GM12891 (cell line): ENCODE data around the gene CREB5.

Experiments
- DNase-seq: peaks from one replicate; pipeline ENCODE4 v3.0.0; 2011; ENCODE audit warnings: low spot score; ENCODE audit not compliant: insufficient read length
- FAIRE-seq: peaks from 2 replicates; lab custom pipeline; 2011; peaks lifted over from hg19 to GRCh38; lab: Jason Lieb, UNC
- PAX5 ChIP-seq: IDR thresholded peaks from 2 replicates; pipeline ENCODE4 v1.6.1; 2011; ENCODE audit warnings: low read length, moderate library complexity, mild to moderate bottlenecking; ENCODE audit not compliant: insufficient read depth, severe bottlenecking
- POLR2A ChIP-seq: IDR thresholded peaks from 2 replicates; pipeline ENCODE4 v1.6.1; 2011; ENCODE audit warnings: low read depth, low read length, control low read depth
- POLR2AphosphoS5 ChIP-seq: IDR thresholded peaks from 2 replicates; pipeline ENCODE4 v1.6.1; 2011; ENCODE audit warnings: low read depth, low read length, control low read depth
- POU2F2 ChIP-seq: IDR thresholded peaks from 2 replicates; pipeline ENCODE4 v1.6.1; 2011; ENCODE audit warnings: low read depth, mild to moderate bottlenecking, control low read depth, low read length, moderate library complexity
- SPI1 ChIP-seq: IDR thresholded peaks from 2 replicates; pipeline ENCODE4 v1.6.1; 2011; ENCODE audit warnings: low read depth, low read length, control low read depth
- TAF1 ChIP-seq: IDR thresholded peaks from 2 replicates; pipeline ENCODE4 v1.6.1; 2011; ENCODE audit warnings: low read depth, low read length, control low read depth

CREB5 gene

GRCh38 chr7:28668085-28668484, 255.8 kb downstream of the CREB5 start:
- FAIRE-seq = no peak
- no peak for DNase-seq
- TF ChIP-seq POLR2A = no peak
- TF ChIP-seq SPI1 = no peak
- no peak for TF ChIP-seq PAX5
- TF ChIP-seq POU2F2 = no peak
- TF ChIP-seq TAF1 = no peak
- no peak for TF ChIP-seq POLR2AphosphoS5

GRCh38 chr7:28669330-28669729, 257.0 kb downstream of the CREB5 start:
- no peak for FAIRE-seq
- TF ChIP-seq TAF1 (no peak), POLR2AphosphoS5 (no peak), SPI1 (no peak), POLR2A (no peak), PAX5 (no peak), POU2F2 (no peak)
- no peak for DNase-seq

DNA sequence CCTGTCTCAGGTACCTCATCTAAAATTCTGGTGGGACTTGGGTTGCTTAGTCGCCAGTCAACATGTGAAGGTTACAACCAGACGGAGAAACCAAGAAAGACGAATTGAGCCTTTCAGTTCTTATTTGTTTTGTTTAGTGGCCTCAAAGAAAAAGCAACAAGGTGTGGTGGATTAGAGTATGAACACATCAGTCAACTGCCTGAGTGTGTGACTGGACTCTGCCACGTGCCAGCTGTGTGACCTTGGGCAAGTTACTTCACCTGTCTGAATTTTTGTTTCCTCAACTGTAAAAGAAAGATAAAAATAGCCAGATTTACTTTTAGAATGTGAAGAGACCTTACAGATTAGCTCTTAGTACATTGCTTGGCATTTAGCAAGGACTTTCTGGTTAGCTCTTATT, 259.2 kb downstream of the CREB5 start:
- TF ChIP-seq PAX5 = no peak
- no peak for TF ChIP-seq SPI1
- no peak for TF ChIP-seq POLR2A
- no peak for TF ChIP-seq TAF1
- TF ChIP-seq POU2F2 = no peak
- no peak for TF ChIP-seq POLR2AphosphoS5
- no peak for DNase-seq
- no peak for FAIRE-seq

DNA sequence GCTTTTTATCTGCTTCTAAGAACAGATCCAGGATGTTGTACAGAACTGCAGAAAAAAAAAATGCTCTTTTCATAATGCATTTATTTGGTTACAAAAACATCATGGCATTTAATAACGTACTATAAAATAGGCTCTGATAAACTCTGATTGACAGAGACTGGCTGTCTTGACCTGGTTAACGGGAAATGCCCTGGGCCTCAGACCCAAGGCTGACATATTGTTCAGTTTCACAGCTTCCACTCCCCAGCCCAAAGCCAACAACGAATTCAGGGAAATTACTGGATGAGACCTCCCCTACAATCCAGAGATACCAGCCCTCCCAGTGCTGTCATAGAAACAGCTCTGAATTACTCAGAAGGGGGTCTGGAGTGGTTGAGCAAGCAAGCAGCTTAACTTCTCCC, 260.1 kb downstream of the CREB5 start:
- FAIRE-seq (no peak), DNase-seq (no peak)
- no peak for TF ChIP-seq SPI1
- TF ChIP-seq POU2F2 = no peak
- TF ChIP-seq PAX5 = no peak
- TF ChIP-seq TAF1 = no peak
- no peak for TF ChIP-seq POLR2AphosphoS5
- TF ChIP-seq POLR2A = no peak

DNA sequence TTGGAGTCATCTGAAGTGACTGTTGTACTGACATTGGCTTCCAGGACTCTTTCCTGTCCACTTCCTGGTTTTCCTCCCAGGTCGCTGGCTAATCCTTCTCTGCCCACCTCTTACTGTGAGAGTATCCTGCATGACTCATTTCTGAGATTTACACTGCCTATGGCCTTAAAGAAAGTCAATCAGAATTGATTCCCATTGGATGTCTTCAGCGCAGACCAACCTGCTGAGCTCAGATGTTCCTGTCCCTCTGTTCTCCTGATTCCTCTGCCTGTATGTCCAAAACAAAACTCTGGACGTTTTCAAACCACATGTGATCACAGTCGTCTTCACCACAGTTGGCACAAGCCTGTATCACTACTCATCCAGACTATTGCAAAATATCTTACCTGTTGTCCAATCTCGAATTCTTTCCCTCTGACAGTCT, 262.1 kb downstream of the CREB5 start:
- DNase-seq (no peak), FAIRE-seq (no peak)
- TF ChIP-seq TAF1 (no peak), PAX5 (no peak), POLR2AphosphoS5 (no peak)

DNA sequence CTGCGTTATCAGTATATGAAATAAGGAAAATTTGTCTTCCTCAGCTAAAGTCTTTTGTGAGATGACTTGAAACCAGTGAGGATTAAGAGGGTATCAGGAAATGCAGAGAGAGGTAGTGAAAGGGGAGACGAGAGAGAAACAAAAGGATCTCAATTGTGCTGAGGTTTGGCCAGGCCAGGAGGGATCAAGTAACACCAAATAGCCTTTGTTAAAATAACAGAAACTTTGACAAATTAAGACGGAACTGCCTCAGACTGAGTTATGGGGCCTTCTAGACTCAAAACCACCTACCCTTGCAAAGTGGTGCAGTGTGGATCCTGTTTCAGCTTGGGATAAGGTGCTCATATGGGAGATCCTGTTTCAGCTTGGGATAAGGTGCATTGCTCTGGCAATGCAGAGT, 263.1 kb downstream of the CREB5 start:
- FAIRE-seq (no peak), DNase-seq (no peak)
- TF ChIP-seq PAX5 (no peak), POU2F2 (no peak), TAF1 (no peak)

GRCh38 chr7:28677668-28678067, 265.4 kb downstream of the CREB5 start:
- DNase-seq (no peak), FAIRE-seq (no peak)
- no peak for TF ChIP-seq PAX5
- no peak for TF ChIP-seq POLR2A

- TF ChIP-seq PAX5 (no peak), TAF1 (no peak), POLR2A (no peak), SPI1 (peak; percentile 55)
- FAIRE-seq (no peak), DNase-seq (no peak)
Observed at GRCh38 chr7:28678431-28678965, 266.2 kb downstream of the CREB5 start.

- FAIRE-seq = no peak
- TF ChIP-seq POLR2AphosphoS5 (no peak), TAF1 (no peak)
- DNase-seq = no peak
Observed at GRCh38 chr7:28681693-28682310, 269.5 kb downstream of the CREB5 start.

DNA sequence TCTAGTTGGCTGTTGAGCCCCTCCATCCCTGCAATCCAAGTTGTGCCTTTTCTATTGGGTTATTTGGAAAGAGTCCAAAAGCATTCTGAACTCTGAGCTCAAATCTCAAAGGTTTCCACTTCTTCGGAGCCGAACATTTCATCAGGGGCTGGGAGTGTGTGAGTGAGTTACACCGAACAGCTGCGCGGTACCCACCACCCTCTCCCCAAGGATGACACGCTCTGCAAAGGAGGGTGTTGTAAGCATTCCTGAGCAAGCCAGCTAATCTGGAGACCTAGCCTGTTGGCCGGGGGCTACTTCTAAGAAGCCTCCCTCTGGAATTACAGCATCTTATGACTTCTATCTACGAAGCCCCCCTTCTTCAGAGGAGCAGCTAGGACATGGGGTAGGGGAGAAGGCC, 270.5 kb downstream of the CREB5 start:
- no peak for DNase-seq
- TF ChIP-seq POLR2A = no peak
- TF ChIP-seq TAF1 = no peak
- no peak for TF ChIP-seq POU2F2
- no peak for TF ChIP-seq PAX5
- TF ChIP-seq POLR2AphosphoS5 = no peak
- no peak for TF ChIP-seq SPI1
- FAIRE-seq = no peak

- DNase-seq = no peak
- TF ChIP-seq POU2F2 = no peak
- no peak for TF ChIP-seq TAF1
- peak; percentile 7 for TF ChIP-seq PAX5
- TF ChIP-seq POLR2AphosphoS5 = no peak
- TF ChIP-seq SPI1 = no peak
- no peak for TF ChIP-seq POLR2A
- no peak for FAIRE-seq
Observed at GRCh38 chr7:28684650-28685241, 272.4 kb downstream of the CREB5 start.

DNA sequence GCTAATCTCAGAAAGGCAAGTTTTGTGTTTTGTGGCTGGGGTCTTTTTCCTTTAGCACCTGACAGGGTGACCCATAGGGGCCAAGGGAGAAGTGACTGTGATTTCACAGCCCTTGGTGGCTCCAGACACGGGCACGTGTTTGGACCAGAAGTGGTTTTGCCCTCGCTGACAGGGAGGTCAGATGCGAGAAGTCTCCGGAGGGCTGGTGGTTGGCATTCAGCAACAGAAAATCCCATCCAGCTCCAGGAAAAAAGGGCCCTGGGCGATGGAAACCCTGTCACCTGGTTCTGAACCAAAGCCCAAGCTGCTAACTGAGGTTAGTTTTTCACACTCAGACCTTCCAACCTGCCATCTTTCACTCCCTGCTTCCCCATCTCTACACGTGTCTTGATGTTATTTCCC, 272.9 kb downstream of the CREB5 start:
- no peak for FAIRE-seq
- TF ChIP-seq SPI1 (no peak), POLR2AphosphoS5 (no peak), POLR2A (no peak), PAX5 (no peak), TAF1 (no peak), POU2F2 (no peak)
- DNase-seq = no peak
